Activated naive CD4-positive, alpha-beta T cell treated with anti-CD3 and anti-CD28 coated beads, Interleukin-2, amount 10 ng/mL, durations not matched to agents 7 days and 5 days (primary cell): ENCODE data around the gene ADRA2C.

Experiments
- CTCF ChIA-PET: fragments of 350-600 bp; sonication (Branson Sonifier 250); formaldehyde crosslinking; loops from one replicate; lab custom pipeline; 2021; ENCODE audit warnings: antibody characterized with exemption; lab: Charles Lee
- DNase-seq: peaks from one replicate; pipeline ENCODE4 v3.0.0-alpha.2; 2020
- H3K27ac Mint-ChIP-seq: one replicate; pipeline ENCODE4 v1.8.0; 2021; ENCODE audit warnings: mild to moderate bottlenecking, moderate library complexity, mixed read lengths
- H3K27me3 Mint-ChIP-seq: one replicate; pipeline ENCODE4 v1.8.0; 2021; ENCODE audit warnings: mild to moderate bottlenecking, mixed read lengths
- H3K36me3 Mint-ChIP-seq: one replicate; pipeline ENCODE4 v1.8.0; 2021; ENCODE audit warnings: mixed read lengths
- H3K4me1 Mint-ChIP-seq: one replicate; pipeline ENCODE4 v1.8.0; 2021; ENCODE audit warnings: mixed read lengths
- H3K4me3 Mint-ChIP-seq: one replicate; pipeline ENCODE4 v1.8.0; 2021; ENCODE audit warnings: mild to moderate bottlenecking, moderate library complexity, mixed read lengths
- H3K9me3 Mint-ChIP-seq: one replicate; pipeline ENCODE4 v1.8.0; 2021; ENCODE audit warnings: mixed read lengths

Gene ADRA2C

GRCh38 chr4:3727847-3728469, 38.2 kb upstream of the ADRA2C start:
- CTCF ChIA-PET = no interaction called here
- H3K27me3 Mint-ChIP-seq = peaks cover 39% of the 10 kb centered on the region

GRCh38 chr4:3729188-3729881, 36.9 kb upstream of the ADRA2C start:
- DNase-seq = no peak
- Mint-ChIP-seq H3K4me1 (peaks cover 3% of the 10 kb centered on the region), H3K27me3 (peaks cover 25% of the 10 kb centered on the region), H3K36me3 (no peaks in the 10 kb centered on the region), H3K27ac (no peak overlapping the region), H3K9me3 (no peaks in the 10 kb centered on the region), H3K4me3 (no peak overlapping the region)
- CTCF ChIA-PET = no interaction called here

More at GRCh38 chr4:3727847-3728469, 38.2 kb upstream of the ADRA2C start:
- Mint-ChIP-seq H3K4me3 (no peak overlapping the region), H3K4me1 (peaks cover 3% of the 10 kb centered on the region), H3K36me3 (no peaks in the 10 kb centered on the region), H3K9me3 (no peaks in the 10 kb centered on the region), H3K27ac (no peak overlapping the region)
- no peak for DNase-seq

GRCh38 chr4:3729882-3730226, 36.3 kb upstream of the ADRA2C start:
- CTCF ChIA-PET = no interaction called here
- Mint-ChIP-seq H3K27me3 (peaks cover 20% of the 10 kb centered on the region), H3K4me3 (no peak overlapping the region), H3K27ac (no peak overlapping the region), H3K4me1 (no peaks in the 10 kb centered on the region), H3K9me3 (no peaks in the 10 kb centered on the region), H3K36me3 (no peaks in the 10 kb centered on the region)
- no peak for DNase-seq

- CTCF ChIA-PET = no interaction called here
Measured at GRCh38 chr4:3730422-3731190, 35.6 kb upstream of the ADRA2C start.

GRCh38 chr4:3732076-3733028, 33.8 kb upstream of the ADRA2C start:
- CTCF ChIA-PET = no interaction called here
- no peak for DNase-seq
- H3K4me3 Mint-ChIP-seq = no peak overlapping the region
- H3K27ac Mint-ChIP-seq = no peak overlapping the region
- H3K9me3 Mint-ChIP-seq = no peaks in the 10 kb centered on the region
- no peaks in the 10 kb centered on the region for H3K36me3 Mint-ChIP-seq
- no peaks in the 10 kb centered on the region for H3K4me1 Mint-ChIP-seq
- H3K27me3 Mint-ChIP-seq = peaks cover 5% of the 10 kb centered on the region

More at GRCh38 chr4:3730422-3731190, 35.6 kb upstream of the ADRA2C start:
- no peak for DNase-seq
- H3K4me3 Mint-ChIP-seq = no peak overlapping the region
- no peak overlapping the region for H3K27ac Mint-ChIP-seq
- H3K4me1 Mint-ChIP-seq = no peaks in the 10 kb centered on the region
- H3K36me3 Mint-ChIP-seq = no peaks in the 10 kb centered on the region
- peaks cover 13% of the 10 kb centered on the region for H3K27me3 Mint-ChIP-seq
- no peaks in the 10 kb centered on the region for H3K9me3 Mint-ChIP-seq

- Mint-ChIP-seq H3K36me3 (no peaks in the 10 kb centered on the region), H3K9me3 (no peaks in the 10 kb centered on the region), H3K27me3 (peaks cover 5% of the 10 kb centered on the region), H3K27ac (no peak overlapping the region), H3K4me3 (no peak overlapping the region), H3K4me1 (no peaks in the 10 kb centered on the region)
- CTCF ChIA-PET = no interaction called here
- no peak for DNase-seq
Measured at GRCh38 chr4:3733195-3733594, 33.0 kb upstream of the ADRA2C start.

GRCh38 chr4:3735196-3735595, 31.0 kb upstream of the ADRA2C start:
- Mint-ChIP-seq H3K27ac (no peak overlapping the region), H3K4me1 (no peaks in the 10 kb centered on the region), H3K9me3 (no peaks in the 10 kb centered on the region), H3K27me3 (no peaks in the 10 kb centered on the region), H3K36me3 (no peaks in the 10 kb centered on the region), H3K4me3 (no peak overlapping the region)
- CTCF ChIA-PET = no interaction called here
- DNase-seq = no peak

- Mint-ChIP-seq H3K4me3 (no peak overlapping the region), H3K36me3 (no peaks in the 10 kb centered on the region), H3K27ac (no peak overlapping the region), H3K27me3 (no peaks in the 10 kb centered on the region), H3K9me3 (no peaks in the 10 kb centered on the region), H3K4me1 (no peaks in the 10 kb centered on the region)
- DNase-seq = no peak
- CTCF ChIA-PET = no interaction called here
Measured at GRCh38 chr4:3736290-3736689, 29.9 kb upstream of the ADRA2C start.

- Mint-ChIP-seq H3K36me3 (no peaks in the 10 kb centered on the region), H3K27me3 (no peaks in the 10 kb centered on the region), H3K4me1 (no peaks in the 10 kb centered on the region), H3K9me3 (no peaks in the 10 kb centered on the region), H3K27ac (no peak overlapping the region), H3K4me3 (no peak overlapping the region)
- CTCF ChIA-PET = no interaction called here
- DNase-seq = no peak
Measured at GRCh38 chr4:3736806-3737205, 29.4 kb upstream of the ADRA2C start.

- H3K4me1 Mint-ChIP-seq = no peaks in the 10 kb centered on the region
- CTCF ChIA-PET = interaction anchor here (1.2 kb wide), 1 partner anchor 9 kb away, joined by 3 read pairs; no protein-coding TSS in a partner anchor
- no peak overlapping the region for H3K27ac Mint-ChIP-seq
- no peak overlapping the region for H3K4me3 Mint-ChIP-seq
- H3K27me3 Mint-ChIP-seq = peaks cover 18% of the 10 kb centered on the region
- H3K9me3 Mint-ChIP-seq = no peaks in the 10 kb centered on the region
- DNase-seq = no peak
- H3K36me3 Mint-ChIP-seq = no peaks in the 10 kb centered on the region
Measured at GRCh38 chr4:3739577-3739976, 26.6 kb upstream of the ADRA2C start.

- CTCF ChIA-PET = no interaction called here
- Mint-ChIP-seq H3K36me3 (no peaks in the 10 kb centered on the region), H3K27ac (no peak overlapping the region), H3K4me3 (no peak overlapping the region), H3K4me1 (no peaks in the 10 kb centered on the region), H3K9me3 (no peaks in the 10 kb centered on the region), H3K27me3 (peaks cover 24% of the 10 kb centered on the region)
- no peak for DNase-seq
Measured at GRCh38 chr4:3740256-3740655, 25.9 kb upstream of the ADRA2C start.

GRCh38 chr4:3741217-3742011, 24.8 kb upstream of the ADRA2C start:
- H3K27ac Mint-ChIP-seq = no peak overlapping the region
- H3K9me3 Mint-ChIP-seq = peaks cover 4% of the 10 kb centered on the region
- H3K4me3 Mint-ChIP-seq = no peak overlapping the region
- DNase-seq = no peak
- H3K4me1 Mint-ChIP-seq = no peaks in the 10 kb centered on the region
- H3K27me3 Mint-ChIP-seq = peaks cover 31% of the 10 kb centered on the region
- CTCF ChIA-PET = no interaction called here
- peaks cover 2% of the 10 kb centered on the region for H3K36me3 Mint-ChIP-seq

- Mint-ChIP-seq H3K36me3 (peaks cover 2% of the 10 kb centered on the region), H3K4me1 (no peaks in the 10 kb centered on the region), H3K9me3 (peaks cover 4% of the 10 kb centered on the region), H3K4me3 (no peak overlapping the region), H3K27me3 (peaks cover 33% of the 10 kb centered on the region), H3K27ac (no peak overlapping the region)
- CTCF ChIA-PET = no interaction called here
- DNase-seq = no peak
Measured at GRCh38 chr4:3742610-3743009, 23.6 kb upstream of the ADRA2C start.
